Fibroblast of villous mesenchyme (primary cell): ENCODE results near the gene AATF. TPM values are rescaled to one million over a fixed set of nuclear protein-coding genes. Genes with fewer than 3 reads are reported as not detected.

Experiments
- DNase-seq: peaks from one replicate; pipeline ENCODE4 v3.0.0-alpha.2; 2010; ENCODE audit warnings: low read depth
- H3K4me3 ChIP-seq: 2 replicates; pipeline ENCODE4 v1.5.1; 2011; ENCODE audit warnings: low read depth, mild to moderate bottlenecking, low read length
- total RNA-seq: library from RNA; depleted of rRNA; stranded (reverse); fragments of >200 nt; gene quantifications from 2 replicates; pipeline ENCODE4 v1.2.3, GENCODE V29; 2012
- TF ChIP-seq, protein P1 (sequence below): IDR thresholded peaks from 2 replicates; pipeline ENCODE4 v1.5.1; 2012; ENCODE audit warnings: low read depth, mild to moderate bottlenecking, low read length; ENCODE audit not compliant: insufficient read depth

The AATF gene
- total RNA-seq, 1 donor, result 24.2 TPM

GRCh38 chr17:36934144-36934691 lies 14.5 kb upstream of the AATF start:
- DNase-seq, result no peak
- TF ChIP-seq, protein P1, sequence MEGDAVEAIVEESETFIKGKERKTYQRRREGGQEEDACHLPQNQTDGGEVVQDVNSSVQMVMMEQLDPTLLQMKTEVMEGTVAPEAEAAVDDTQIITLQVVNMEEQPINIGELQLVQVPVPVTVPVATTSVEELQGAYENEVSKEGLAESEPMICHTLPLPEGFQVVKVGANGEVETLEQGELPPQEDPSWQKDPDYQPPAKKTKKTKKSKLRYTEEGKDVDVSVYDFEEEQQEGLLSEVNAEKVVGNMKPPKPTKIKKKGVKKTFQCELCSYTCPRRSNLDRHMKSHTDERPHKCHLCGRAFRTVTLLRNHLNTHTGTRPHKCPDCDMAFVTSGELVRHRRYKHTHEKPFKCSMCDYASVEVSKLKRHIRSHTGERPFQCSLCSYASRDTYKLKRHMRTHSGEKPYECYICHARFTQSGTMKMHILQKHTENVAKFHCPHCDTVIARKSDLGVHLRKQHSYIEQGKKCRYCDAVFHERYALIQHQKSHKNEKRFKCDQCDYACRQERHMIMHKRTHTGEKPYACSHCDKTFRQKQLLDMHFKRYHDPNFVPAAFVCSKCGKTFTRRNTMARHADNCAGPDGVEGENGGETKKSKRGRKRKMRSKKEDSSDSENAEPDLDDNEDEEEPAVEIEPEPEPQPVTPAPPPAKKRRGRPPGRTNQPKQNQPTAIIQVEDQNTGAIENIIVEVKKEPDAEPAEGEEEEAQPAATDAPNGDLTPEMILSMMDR, result no peak
- no peak overlapping the region for H3K4me3 ChIP-seq

DNA sequence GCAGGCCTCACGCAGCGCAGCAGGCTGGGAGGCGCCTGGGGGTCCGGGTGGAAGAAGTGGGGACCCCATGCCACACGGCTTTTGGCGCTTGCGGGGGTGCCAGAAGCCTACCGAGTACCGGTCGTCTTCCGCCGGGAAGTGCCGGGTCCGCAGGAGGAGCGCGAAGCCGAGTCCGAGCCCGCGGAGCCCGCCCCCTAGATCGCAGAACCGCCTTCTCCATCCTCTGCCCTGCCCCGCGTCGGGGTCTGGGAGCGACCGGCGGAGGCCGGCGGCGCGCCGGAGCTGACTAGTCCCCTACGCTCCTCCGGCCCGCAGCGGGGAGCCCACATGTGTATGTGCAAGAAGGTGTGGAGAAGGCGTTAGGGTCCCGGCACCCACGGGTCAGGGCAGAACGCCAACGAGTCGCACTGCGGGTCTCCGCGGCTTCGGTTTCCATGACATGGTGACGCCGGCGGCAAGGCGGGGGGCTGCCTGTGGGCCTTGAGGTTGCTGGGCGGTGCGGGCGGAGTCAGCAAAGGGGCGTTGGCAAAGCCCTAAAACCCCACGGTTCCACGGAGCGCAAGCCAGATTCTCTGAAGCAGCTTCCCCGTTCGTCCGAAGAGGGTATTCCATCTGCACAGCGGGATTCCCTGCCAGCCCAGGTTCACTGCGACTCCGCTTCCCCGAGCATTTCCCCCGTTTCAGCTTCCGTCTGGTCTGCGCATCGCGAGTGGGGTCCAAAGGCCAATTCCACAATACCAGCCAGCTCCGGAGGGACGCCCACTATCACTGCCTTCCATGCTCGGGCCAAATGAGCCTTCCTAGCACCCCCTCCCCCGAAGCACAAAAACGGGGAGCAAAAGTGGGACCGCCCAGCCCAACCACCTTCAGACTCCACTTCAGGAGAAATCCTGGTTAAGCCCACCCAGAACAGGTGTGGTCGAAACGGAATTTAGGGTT lies 13.8 kb upstream of the AATF start:
- DNase-seq, result no peak
- no peak overlapping the region for H3K4me3 ChIP-seq
- TF ChIP-seq, protein P1, result no peak

DNA sequence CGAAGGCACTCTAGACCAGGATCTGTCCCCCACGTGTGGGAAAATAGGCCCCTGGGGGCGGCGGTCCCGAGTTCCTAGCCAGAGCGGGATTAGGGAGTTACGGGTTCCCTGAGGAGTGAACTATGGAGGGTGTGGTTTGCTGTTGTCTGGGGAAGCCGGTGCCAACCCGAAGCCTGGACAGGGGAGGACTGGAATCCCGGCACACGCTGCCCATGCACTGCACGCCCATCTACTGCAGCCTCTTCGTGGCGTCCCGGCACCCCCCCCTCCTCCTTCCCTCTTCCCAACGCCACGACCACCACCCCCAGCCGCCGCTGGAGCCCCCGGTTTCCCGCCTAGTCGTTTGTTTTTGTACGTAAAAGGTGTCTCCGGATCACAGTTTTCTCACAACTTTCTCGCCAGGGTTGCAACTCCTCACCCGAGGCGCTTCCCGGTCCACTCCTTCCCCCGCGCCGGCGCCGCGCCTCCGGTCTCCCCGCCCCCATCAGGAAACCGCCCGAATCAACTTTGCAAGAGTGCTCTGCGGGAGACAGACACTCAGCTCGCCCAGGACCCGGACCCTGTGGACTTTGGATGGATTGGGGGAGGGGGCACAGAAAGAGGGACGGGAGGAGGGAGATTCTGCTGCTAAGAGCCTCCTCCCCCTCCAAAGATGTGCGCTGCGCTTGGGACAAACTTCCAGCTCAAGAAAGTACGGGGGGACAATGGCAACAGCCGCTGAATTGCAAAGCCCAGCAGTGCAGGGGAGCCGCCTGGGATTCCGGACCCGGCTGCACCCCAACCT lies 12.9 kb upstream of the AATF start:
- DNase-seq, result no peak
- TF ChIP-seq, protein P1, result no peak
- no peak overlapping the region for H3K4me3 ChIP-seq

- TF ChIP-seq, protein P1, result no peak
- H3K4me3 ChIP-seq, result no peak overlapping the region
- no peak for DNase-seq
Observed at GRCh38 chr17:36936455-36937000, 12.2 kb upstream of the AATF start.

- no peak for DNase-seq
- H3K4me3 ChIP-seq, result no peak within 1 kb of the TSS
- TF ChIP-seq, protein P1, result no peak
Observed at GRCh38 chr17:36937001-36937958, 11.5 kb upstream of the AATF start, which contains the start of gene LHX1. Gene LHX1, plus strand, starts transcription at chr17:36937475. Its CDS starts 723 bp downstream, at chr17:36938198.
